Fibroblast of lung (primary cell): ENCODE results near the gene KMO.

Source experiments
- EZH2 ChIP-seq: IDR thresholded peaks from 2 replicates; pipeline ENCODE4 v1.5.1; 2012; ENCODE audit warnings: low read length, control low read depth, mild to moderate bottlenecking; ENCODE audit errors: missing control alignments
- TF ChIP-seq, protein P1 (sequence below), 2 donors: IDR thresholded peaks in 1 of 2; conservative IDR thresholded peaks in 1 of 2; 1 replicate in 1 of 2; 2 replicates in 1 of 2; pipeline ENCODE4 v1.5.1; 2011 to 2012; ENCODE audit warnings: low read length in 2 of 2, control low read depth in 1 of 2, inconsistent platforms in 1 of 2, low read depth in 1 of 2, mild to moderate bottlenecking in 1 of 2

DNA sequence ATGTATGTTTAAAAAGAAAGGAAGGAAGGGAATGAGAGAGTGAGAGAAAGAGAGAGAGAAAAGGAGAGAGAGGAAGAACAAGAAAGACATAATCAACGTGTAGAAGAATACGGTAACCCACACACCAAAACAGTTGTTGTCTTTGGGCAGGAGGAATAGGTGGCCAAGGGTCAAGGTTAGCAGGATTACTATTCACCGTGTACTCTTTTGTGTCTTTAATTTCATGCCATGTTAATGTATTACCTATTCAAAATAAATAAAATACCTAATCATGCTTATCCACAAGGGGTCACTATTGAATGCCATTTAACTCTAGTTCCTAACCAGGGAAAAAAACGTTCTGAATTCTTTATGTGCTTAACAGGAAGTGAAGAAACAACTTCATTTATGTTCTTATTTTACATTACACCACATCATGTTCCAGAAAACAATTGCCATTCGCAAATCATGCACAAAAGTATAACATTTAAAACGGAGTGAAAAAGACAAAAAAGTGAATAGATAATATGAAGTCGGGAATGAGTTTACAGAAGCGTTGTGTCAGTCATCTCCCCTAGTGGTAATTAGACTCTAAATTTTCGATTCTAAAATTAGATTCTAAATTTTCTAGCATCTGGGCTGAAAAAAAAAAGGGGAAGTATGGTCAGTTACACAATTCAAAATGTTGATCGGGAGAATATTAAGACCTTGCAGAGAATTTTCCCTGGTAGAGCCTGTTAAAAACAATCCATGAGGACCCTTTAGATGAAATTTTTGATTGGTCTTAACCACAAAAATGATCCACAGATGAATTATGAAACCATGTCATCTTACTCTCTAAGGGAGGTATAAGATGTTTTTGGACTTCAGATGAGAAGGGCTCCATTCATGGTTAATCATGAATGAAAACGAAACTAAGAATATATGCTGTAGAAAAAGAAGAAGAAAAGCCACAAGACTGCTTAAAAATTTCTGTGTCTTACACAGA, 700 bp upstream of the KMO start:
- TF ChIP-seq, protein P1, sequence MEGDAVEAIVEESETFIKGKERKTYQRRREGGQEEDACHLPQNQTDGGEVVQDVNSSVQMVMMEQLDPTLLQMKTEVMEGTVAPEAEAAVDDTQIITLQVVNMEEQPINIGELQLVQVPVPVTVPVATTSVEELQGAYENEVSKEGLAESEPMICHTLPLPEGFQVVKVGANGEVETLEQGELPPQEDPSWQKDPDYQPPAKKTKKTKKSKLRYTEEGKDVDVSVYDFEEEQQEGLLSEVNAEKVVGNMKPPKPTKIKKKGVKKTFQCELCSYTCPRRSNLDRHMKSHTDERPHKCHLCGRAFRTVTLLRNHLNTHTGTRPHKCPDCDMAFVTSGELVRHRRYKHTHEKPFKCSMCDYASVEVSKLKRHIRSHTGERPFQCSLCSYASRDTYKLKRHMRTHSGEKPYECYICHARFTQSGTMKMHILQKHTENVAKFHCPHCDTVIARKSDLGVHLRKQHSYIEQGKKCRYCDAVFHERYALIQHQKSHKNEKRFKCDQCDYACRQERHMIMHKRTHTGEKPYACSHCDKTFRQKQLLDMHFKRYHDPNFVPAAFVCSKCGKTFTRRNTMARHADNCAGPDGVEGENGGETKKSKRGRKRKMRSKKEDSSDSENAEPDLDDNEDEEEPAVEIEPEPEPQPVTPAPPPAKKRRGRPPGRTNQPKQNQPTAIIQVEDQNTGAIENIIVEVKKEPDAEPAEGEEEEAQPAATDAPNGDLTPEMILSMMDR (conservative IDR thresholded peaks at IDR 0.05 in 1 of 2, IDR thresholded peaks at IDR 0.05 in 1 of 2; ENCODE audit: low read depth in 1 of 2, low read length in 2 of 2): peak in 1 of 2 donors; percentile 52
- no peak for TF ChIP-seq EZH2
